ENCODE data around the gene PGM5. TPM values are rescaled to one million over a fixed set of nuclear protein-coding genes. Genes with fewer than 3 reads are reported as not detected.

The PGM5 gene
- total RNA-seq, 1 experiment from 2014 or later: not detected

- Histone ChIP-seq H3K79me2 (ENCODE audit: insufficient read depth, low read length) (no peaks in the 10 kb centered on the region), H3K4me2 (ENCODE audit: insufficient read depth, insufficient read length, low read length) (no peak overlapping the region), H3K4me1 (ENCODE audit: insufficient read depth, low read length) (no peaks in the 10 kb centered on the region), H4K5ac (ENCODE audit: insufficient read length, low read depth, low read length) (no peak overlapping the region), H3K56ac (ENCODE audit: insufficient read length, low read depth, low read length) (no peak overlapping the region), H4K8ac (replicated peaks; ENCODE audit: insufficient read length, low read depth, low read length) (no peak overlapping the region), H3K9ac (ENCODE audit: extremely low read depth, insufficient read length, low read length) (no peak overlapping the region), H4K20me1 (ENCODE audit: control insufficient read depth, insufficient read depth, insufficient read length) (no peaks in the 10 kb centered on the region), H3K4ac (ENCODE audit: low read depth, low read length) (no peak overlapping the region), H3K23me2 (ENCODE audit: insufficient read length, low read depth, low read length, poor library complexity, severe bottlenecking) (no peaks in the 10 kb centered on the region), H3T11ph (ENCODE audit: low read length) (no peak overlapping the region), H2BK120ac (ENCODE audit: low read depth, low read length, poor library complexity, severe bottlenecking) (no peak overlapping the region), H3K79me1 (ENCODE audit: insufficient read depth, low read depth, low read length, poor library complexity, severe bottlenecking) (no peaks in the 10 kb centered on the region), H3K27ac (ENCODE audit: insufficient read length, low read depth, low read length) (no peak overlapping the region), H4K91ac (ENCODE audit: insufficient read length, low read depth, low read length) (no peak overlapping the region), H2BK5ac (ENCODE audit: insufficient read length, low read length) (no peak overlapping the region), H3K14ac (ENCODE audit: insufficient read depth, low read length) (no peak overlapping the region), H2BK20ac (ENCODE audit: low read depth, low read length, poor library complexity, severe bottlenecking) (no peak overlapping the region), H2BK12ac (ENCODE audit: insufficient read length, low read depth, low read length) (no peak overlapping the region), H3K27me3 (ENCODE audit: insufficient read depth, low read length) (no peaks in the 10 kb centered on the region), H2AFZ (ENCODE audit: low read length) (no peak overlapping the region), H2BK15ac (ENCODE audit: low read depth, low read length) (no peak overlapping the region), H3K9me3 (ENCODE audit: control insufficient read depth, low read depth, low read length) (no peaks in the 10 kb centered on the region), H3K18ac (ENCODE audit: insufficient read length, low read depth, low read length) (no peak overlapping the region), H3K23ac (ENCODE audit: insufficient read length, low read depth, low read length) (no peak overlapping the region), H2AK5ac (ENCODE audit: insufficient read length, low read length) (no peak overlapping the region)
- no peak overlapping the region for H3K4me3 Mint-ChIP-seq
- DNase-seq: no peak
- H3K27ac Mint-ChIP-seq: no peak overlapping the region
- TF ChIP-seq CTCF (conservative IDR thresholded peaks at IDR 0.05): no peak
- WGBS (ENCODE audit: extremely low coverage, insufficient read length, low lambda C conversion rate): no CpG with 5 or more reads among the region's 5 CpGs
- no peaks in the 10 kb centered on the region for H3K36me3 Mint-ChIP-seq (ENCODE audit: insufficient read depth in 1 of 3, low read depth in 3 of 3)
- peaks cover 0 to 2% of the 10 kb centered on the region in 2 experiments; a peak in 1 of 5 replicates for H3K9me3 Mint-ChIP-seq
- H3K4me1 Mint-ChIP-seq: no peaks in the 10 kb centered on the region
- H3K27me3 Mint-ChIP-seq (ENCODE audit: low read depth): peaks cover 67% of the 10 kb centered on the region
These were observed 219.4 kb downstream of the PGM5 start for GRCh38 chr9:68575817-68576216.
